Endometrial microvascular endothelial cells (primary cell): ENCODE results near the gene EVL. TPM values are rescaled to one million over a fixed set of nuclear protein-coding genes. Genes with fewer than 3 reads are reported as not detected.
"Not testable (repeated sequence)": the region's sequence is repeated elsewhere in the genome, so short reads cannot be mapped to it uniquely, and the experiment has no call there.

ENCODE experiments used
- in situ Hi-C: cut with HindIII; loops from 2 replicates; pipeline ENCODE4 v1.10.0; 2017; ENCODE audit warnings: low sequenced_read_pairs, low pct_unique_long_range_greater_than_20kb; ENCODE audit errors: inconsistent ontology term
- total RNA-seq: library from RNA; depleted of rRNA; stranded (reverse); fragments of >200 nt; gene quantifications from one replicate; pipeline ENCODE4 v1.2.3, GENCODE V29; 2015; ENCODE audit errors: inconsistent ontology term

Gene EVL
- total RNA-seq, 1 donor from 2014 or later: 11.9 TPM

GRCh38 chr14:100173353-100173752 is 108.1 kb downstream of the EVL start:
- in situ Hi-C loops: no loop called here

DNA sequence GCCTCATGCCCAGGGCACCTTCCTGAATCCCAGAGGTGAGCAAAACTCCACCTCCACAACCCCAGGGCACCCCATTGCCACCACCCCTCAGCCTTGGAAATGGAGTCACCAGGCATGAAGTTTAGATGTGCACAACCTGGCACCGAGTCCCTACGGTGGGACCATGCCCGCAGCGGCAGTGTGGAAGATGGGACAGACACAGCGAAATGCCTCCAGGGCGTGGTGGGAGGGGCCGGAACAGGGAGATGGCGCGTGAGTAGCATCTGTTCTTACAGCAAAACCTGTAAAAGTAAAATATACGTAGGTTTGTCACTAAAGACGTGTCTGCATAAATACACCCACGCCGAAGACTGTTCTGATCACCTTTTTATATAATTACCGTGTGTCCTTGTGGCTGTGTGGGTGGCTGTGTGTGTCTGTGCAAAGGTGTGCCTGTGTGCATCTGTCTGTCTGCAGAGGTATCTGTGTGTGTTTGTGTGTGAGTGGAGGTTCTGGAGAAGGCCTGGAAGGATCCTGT is 111.6 kb downstream of the EVL start:
- in situ Hi-C loops: no loop called here

GRCh38 chr14:100178691-100179090 is 113.5 kb downstream of the EVL start:
- in situ Hi-C loops: no loop called here

DNA sequence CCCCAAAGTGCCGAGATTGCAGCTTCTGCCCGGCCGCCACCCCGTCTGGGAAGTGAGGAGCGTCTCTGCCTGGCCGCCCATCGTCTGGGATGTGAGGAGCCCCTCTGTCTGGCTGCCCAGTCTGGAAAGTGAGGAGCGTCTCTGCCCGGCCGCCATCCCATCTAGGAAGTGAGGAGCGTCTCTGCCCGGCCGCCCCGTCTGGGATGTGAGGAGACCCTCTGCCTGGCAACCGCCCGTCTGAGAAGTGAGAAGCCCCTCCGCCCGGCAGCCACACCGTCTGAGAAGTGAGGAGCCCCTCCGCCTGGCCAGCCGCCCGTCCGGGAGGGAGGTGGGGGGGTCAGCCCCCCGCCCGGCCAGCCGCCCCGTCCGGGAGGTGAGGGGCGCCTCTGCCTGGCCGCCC is 115.4 kb downstream of the EVL start:
- in situ Hi-C loops: not testable (repeated sequence)

DNA sequence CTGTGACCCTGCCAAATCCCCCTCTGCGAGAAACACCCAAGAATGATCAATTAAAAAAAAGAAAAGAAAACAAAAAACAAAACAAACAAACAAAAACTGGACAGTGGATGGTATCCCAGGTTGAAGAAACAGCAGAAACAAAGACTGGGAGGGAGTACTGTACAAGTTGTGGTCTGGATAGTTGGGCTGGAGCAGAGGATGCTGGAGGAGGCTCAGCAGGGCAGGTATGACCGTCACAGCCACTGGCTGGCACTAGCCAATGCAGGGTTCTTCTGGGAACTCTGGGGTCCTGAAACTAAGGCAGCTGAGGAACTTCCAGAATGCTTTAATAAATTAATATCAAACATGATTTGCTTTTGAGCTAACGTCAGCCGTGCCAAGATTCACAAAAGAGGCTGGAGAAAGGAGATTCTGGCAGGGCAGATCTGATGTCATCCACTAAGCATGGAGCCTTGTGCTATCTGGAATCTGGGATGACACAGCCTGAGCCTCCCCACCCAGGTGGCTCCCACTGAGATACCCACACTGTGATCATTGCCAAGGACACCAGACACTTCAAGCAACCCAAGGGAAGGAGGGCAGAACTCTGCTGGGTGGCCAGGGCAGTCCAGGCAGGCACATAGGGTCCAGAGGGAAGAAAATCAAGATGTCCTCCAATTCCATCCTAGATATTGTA is 116.8 kb downstream of the EVL start:
- in situ Hi-C loops: not testable (repeated sequence)

- in situ Hi-C loops: no loop called here
Measured at GRCh38 chr14:100187247-100187833, 122.1 kb downstream of the EVL start.

GRCh38 chr14:100188392-100189030 is 123.3 kb downstream of the EVL start:
- in situ Hi-C loops: no loop called here

DNA sequence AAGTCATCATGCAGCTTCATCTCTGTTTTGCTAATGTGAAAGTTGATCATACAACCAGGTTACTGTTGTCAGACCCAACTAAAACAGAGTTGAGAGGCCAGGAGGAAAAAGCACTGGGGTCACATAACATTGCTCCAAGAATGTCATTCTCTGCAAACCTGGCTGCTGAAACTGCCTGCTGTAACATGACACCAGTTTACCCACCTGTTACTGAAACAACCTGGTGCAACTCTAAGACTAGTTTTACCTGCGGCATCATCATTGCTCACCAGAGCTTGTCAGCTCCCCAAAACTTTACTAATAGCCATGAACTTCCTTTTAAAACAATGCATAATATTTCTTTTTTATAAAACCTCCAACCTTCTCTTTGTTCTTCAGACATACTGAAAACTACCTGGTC is 124.9 kb downstream of the EVL start:
- in situ Hi-C loops: no loop called here

GRCh38 chr14:100191584-100192249 is 126.5 kb downstream of the EVL start:
- in situ Hi-C loops: no loop called here

DNA sequence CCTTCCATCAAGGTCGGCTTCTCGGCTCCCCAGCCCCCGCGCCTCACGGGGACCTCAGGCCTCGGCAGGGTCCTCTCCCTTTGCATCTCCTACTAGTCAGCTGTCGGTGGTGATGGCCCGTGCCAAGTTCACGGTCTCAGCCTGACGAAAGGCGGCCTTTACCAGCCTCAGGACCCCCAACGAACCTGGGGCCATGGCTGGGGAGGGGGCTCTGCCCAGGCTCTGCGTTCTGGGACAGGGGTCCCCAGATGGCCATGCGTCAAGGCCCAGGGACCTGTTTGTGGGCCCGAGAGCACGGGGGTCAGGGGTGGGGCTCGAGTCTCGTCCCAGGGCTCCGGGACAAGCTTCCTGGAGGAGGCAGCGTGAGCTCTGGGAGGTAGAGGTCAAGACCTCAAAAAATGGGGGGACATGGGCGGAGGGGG is 127.0 kb downstream of the EVL start:
- in situ Hi-C loops: no loop called here

DNA sequence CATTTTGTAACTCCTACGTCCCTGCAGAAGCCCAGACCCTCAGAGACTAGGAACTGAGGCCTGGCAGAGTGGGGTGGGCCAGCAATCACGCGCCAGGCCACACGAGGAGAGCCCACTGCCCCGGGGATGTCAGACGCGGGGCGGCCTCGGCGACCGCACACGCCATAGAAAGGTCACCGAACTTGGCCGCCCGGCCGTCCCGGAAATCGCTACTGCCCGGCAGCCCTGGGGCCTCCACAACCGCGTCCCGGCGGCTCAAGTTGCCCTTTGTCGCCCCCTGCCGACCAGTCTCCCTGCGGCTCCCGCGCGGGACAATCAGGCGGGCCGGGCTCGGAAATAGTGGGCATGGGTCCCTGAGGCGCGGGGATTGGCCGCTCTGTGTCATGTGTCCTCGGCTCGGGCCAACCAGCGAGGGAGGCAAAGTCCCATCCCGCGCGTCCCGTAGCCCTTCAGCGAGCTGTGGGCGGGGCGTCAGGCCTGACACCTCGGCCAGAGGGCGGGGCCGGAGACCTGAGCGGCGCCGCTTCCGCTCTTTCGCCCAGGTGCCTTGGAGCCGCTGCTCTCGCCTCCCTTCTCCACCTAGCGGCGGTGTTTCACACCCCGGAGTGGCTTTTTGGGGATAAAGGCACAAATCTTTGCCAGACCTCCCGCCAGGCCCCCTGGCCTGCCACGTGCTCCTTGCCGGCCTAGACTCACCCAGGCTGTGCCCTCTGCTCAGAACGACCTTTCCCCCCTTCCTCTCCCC is 127.6 kb downstream of the EVL start:
- in situ Hi-C loops: no loop called here

Other genes with a start within 250 kb of the EVL start
- gene DEGS2, start 94.2 kb downstream of the EVL start, total RNA-seq: not detected
- gene YY1, start 173.7 kb downstream of the EVL start, total RNA-seq: 37.0 TPM
- gene SLC25A29, start 241.0 kb downstream of the EVL start, total RNA-seq: 40.0 TPM